ENCODE results near the gene MAPK10.

Gene MAPK10

DNA sequence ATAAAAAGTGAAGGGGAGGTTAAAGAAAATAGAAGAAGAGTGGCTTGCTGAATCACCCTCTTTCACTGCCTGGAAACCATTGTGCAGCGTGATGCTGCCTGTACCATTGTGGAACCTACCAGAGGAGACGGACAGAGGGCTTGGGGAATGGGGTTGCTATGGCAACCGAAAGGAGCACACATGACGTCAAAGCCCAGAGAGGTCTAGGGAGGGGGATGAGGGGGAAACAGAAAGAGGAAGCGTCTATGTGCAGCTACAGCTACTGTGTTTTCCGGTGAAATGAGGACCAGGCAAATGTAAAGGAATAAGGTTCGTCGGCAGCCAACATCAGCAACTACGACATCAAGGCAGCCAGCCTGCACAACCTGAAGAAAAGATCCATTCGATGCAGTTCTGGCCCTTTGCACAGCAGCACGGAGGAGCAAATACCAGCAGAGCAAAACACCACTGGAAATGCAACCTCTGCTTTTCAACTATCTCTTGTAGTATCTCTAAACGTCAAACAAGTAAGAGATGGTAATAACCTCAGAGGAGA, at the start of gene MAPK10:
MAPK10 (minus strand) TSS at position 110 of the 535 bp plus-strand sequence.
- DNase-seq (ENCODE audit: low read depth) = peak; percentile 88

DNA sequence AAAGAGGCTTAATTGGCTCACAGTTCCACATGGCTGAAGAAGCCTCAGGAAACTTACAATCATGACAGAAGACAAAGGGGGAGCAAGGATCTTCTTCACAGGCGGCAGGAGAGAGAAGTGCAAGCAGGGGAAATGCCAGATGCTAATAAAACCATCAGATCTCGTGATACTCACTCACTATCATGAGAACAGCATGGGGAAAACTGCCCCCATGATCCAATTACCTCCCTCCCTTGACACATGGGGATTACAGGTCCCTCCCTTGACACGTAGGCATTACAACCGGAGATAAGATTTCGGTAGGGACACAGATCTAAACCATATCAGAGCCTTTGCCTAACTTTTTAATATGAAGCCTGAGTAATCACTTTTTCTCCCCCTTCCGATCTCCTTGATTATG, 43.7 kb upstream of the MAPK10 start:
- no peak for DNase-seq (ENCODE audit: low read depth)

DNA sequence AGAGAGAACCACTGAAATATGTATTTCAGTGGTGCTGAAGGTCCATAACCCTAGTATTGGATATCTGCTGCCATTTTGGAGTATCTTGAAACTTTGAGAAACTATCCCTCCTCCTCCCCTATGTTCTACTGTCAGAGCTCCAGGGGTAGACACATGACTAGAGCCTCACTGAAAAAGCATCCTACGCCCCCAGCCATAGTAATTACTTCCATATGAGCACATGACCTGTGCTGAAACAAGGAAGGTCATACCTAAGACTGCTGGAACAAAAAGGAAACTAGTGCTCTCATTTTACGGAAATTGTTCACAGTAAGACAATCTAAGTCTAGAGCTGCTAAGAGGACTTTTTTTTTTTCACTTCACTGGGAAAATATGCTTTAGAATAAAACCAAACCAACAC, 42.0 kb upstream of the MAPK10 start:
- no peak for DNase-seq (ENCODE audit: low read depth)

DNA sequence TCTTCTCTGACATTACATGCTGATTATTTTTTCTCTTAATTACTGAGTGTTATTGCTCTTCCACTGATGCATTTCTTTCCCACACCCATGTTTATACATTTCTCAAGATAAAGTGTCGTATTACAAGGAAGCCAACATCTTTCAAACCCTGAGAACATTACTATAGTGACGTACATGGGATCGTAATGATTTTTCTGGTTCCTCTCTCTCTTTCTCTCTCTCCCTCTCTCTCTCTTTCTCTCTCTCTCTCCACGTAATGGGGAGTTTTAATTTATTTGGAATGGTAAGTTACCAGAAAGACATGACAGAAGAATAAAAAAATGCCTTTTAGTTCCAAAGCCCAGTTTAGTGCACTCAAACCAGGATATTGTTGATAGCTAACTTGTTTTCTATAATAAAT, 40.4 kb upstream of the MAPK10 start:
- DNase-seq (ENCODE audit: low read depth) = no peak

DNA sequence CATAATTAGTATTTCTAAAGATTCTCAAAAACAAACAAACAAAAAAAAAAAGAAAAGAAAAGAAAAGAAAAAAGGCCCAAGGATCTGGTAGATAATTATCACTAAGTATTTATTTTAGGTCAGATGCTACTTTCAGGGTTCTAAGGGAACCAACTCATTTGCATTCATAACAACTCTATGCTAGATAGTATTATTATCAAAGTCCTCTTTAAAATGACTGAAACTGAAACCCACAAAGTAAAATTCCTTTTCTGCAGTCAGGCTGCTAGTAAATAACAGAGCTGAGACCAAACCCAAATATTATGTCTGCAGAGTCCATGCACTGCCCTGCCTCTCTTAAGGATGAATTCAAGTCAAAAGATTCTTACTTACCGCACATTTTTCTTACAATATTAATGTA, 38.3 kb upstream of the MAPK10 start:
- DNase-seq (ENCODE audit: low read depth) = no peak

DNA sequence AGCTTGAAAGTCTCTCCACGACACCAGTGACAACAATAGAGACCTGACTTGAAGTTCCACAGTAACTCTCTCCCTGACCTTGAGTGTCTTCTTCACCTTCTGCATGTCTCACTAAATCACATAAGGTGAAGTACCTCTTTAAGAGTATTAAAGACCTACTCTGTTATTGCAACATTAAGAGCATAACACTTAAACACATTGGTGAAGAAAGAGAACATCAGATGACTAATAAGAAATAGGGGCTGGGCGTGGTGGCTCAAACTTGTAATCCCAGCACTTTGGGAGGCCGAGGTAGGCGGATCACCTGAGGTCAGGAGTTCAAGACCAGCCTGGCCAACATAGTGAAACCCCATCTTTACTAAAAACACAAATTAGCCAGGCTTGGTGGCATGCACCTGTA, 33.9 kb upstream of the MAPK10 start:
- no peak for DNase-seq (ENCODE audit: low read depth)

DNA sequence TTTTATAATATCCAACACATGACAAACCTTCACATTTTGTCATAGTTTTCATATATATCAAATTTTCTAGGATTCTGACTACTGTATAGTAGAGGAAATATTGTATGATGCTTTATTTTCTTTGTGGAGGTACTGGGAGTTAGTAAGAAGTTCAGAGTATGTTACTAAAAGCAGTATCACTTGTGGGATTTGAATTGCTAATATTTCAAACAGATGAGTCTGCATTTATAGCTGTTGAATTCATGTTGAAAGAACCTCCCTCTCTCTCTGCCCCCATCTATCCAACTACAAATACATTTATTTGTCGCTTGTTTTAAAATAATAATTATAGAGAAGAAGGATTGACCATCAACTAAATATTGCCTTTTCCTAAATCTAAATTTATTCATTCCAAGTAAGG, 29.8 kb upstream of the MAPK10 start:
- no peak for DNase-seq (ENCODE audit: low read depth)

DNA sequence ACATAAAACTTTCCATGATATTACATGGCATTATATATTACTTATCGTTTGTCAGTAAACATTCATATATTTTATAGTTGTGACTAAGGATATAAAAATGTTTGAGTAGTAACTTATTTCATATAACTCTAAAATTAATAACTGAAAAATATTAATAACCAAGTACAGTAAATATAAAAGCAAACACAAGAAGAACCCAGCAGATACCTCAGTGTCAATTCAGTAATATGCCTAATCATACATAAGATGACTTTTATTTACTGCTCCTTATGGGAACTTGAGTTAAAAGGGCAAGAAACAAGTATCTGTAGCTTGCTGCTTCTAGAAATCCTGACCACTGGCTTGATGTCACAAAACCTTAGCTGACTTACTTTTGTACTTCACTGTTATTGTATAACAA, 28.4 kb upstream of the MAPK10 start:
- no peak for DNase-seq (ENCODE audit: low read depth)

DNA sequence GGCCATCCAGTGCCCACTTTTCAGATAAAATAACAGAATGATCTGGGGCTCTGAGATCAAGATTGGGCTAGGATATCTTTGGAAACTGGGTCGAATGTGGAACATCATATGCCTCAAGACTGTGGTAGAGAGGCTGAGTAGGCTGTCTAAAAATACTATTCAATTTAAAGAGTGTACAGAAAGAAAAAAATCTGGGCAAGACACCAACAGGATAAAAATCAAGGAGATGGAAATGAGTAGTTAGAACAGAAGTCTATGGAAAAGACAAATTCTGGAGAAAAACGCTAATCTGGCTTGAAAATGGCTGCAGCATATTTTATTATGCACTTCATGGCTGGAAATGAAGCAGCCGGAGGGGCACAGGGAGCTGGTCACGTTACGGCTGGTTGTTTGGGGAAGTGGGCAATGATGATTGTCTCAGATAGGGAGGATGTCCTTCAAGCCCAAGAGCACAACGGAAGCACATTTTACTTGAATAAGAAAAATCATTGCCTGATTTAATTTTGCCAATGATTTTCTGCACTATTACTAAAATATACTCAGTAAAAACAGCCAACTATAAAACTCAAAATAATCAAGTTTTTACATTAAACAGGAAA, 27.1 kb upstream of the MAPK10 start:
- peak; percentile 43 for DNase-seq (ENCODE audit: low read depth)

DNA sequence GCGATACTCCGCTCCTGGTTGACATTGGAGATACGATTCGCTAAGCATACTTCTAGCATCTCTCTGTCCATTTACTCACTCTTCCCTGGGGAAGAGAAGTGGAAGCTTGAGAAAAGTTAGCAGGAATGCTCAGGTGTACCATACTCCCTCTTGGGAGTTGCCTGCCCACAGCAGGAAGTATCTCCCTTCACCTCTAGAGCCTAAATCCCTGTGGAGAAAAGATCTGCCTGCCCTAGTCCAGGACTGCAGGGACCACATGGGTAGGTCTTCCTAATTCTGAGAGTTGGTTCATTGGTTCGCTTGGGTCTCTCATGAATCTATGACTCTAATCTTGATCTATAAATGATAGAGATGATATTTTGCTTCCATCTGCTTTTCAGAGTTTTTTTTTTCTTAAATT, 26.3 kb upstream of the MAPK10 start:
- no peak for DNase-seq (ENCODE audit: low read depth)

DNA sequence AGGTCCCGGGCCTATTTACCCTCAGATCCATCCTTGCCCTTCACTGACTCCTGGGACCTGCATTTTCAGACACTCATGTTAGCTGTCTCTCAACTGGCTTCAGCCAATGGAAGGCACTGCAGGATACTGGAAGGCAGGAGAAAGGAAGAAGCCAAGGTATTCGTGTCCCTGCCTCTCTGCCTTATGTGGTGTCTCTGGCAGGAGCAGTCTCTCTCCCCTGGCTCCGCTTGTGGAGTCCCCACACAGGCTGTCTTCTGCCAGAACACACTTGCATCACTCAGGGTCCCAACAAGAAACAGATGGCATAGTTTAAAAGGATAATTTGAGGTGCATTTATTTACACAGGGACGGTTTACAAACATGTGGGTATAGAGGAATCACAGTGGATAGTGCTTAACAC, 21.6 kb upstream of the MAPK10 start:
- no peak for DNase-seq (ENCODE audit: low read depth)

DNA sequence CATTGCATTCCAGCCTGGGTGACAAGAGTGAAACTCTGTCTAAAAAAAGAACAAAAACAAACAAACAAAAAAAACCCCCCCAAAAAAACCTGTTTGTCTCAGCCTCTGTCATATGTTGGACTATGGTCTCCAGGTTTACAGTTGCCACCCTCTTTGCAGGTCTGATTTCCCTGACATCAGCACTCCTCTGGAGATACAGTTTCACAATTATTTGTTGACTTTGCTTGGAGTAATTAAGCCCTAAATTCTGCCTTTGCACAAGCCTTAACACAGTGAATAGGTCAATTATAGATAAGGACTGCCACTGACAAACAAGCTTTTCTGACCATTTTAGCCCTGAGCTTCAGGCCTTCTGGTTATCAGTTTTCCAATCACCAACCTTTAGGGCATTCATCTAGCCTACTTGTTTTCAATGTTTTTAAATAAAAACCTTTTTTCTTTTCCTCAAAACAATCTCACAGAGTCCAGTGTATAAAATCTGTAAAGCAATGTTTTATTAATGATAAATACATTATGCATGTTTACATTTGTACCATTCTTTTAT, 20.4 kb upstream of the MAPK10 start:
- DNase-seq (ENCODE audit: low read depth) = no peak

DNA sequence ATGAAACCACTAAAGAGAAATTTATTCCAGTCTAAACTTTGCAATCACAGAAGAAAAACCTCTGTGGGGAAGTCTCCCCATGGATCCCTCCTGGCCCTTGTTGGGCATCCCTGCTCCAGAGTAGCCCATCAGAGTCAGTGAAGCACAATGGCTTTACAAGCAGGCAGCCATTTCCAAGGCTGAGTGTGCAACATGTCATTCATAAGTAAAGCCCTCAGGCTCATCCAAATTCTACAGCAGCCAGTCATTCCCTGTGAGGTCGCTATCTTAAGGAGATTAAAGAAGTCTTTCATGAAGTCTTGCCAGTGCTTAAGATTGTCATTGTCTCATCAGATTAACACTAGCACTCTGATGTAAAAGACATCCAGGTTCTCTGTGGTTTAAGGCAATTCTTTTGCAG, 17.0 kb upstream of the MAPK10 start:
- DNase-seq (ENCODE audit: low read depth) = no peak

DNA sequence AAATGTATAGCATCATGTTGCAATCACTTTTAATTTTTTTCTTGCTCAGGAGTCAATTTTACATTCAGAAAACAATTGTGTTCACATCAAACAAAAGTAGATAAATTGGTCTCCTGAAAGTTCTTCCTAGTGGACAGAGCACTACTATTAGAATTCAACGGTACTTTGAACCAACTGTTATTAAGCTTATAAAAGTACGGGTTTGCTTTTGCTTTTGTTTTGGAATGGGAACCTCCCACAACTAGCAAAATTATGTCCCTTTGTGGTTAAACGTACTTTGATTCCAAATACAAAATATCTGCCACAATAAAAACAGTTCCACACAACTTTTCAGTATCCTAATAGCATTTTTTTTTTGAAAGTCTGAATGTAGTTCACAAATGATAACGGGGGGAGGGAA, 8.6 kb upstream of the MAPK10 start:
- no peak for DNase-seq (ENCODE audit: low read depth)

DNA sequence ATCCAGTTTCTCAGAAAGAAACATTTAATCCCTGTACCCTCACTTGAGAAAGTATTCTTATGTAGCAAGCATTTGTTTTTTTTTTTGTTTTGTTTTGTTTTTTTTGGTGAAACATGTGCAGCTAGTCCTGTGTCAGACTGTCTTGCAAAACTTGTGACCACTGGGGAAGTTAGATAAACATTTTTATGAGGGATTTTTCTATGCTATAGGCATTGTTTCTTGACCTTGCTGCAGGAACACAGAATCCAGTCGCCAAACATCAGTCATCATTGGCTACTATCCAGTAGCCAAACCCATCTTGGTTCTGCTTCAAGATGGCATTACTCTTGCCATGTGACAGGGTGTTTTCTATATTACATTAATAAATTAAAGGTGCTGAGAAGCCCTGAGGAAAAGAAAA, 7.7 kb upstream of the MAPK10 start:
- no peak for DNase-seq (ENCODE audit: low read depth)

DNA sequence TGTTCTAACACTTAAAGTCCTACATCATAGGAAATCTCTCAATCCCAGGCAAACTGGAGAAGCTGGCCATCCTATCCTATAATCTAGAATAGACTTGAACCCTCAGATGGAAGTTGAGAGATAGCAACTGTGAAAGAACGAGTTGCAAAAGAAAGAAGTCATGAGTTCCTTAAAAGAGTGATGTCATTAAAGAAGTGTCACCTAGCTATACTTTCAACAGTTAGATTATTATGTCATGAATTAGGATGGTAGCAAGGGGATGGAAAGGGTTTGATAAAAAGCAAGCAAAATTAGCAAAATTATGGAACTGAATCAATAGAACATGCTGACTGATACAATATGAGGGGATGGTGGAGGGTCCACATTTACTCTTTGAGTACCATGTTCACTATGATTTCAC, 7.1 kb upstream of the MAPK10 start:
- no peak for DNase-seq (ENCODE audit: low read depth)

DNA sequence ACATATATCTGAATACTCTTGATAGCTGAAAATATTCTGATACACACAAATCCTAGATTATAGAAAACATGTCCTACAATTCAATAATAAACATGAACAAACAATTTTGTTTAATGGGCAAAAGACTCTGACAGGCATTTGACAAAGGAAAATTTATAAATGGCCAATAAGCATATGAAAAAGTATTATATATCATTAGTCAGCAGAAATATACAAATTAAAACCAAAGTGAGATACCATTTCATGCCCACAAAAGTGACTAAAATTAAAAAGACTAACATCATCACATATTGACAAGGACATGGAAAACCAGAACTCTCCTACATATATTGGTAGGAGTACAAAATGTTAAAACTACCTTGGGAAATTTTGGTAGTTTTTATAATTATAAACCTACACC, 2.7 kb upstream of the MAPK10 start:
- DNase-seq (ENCODE audit: low read depth) = no peak

DNA sequence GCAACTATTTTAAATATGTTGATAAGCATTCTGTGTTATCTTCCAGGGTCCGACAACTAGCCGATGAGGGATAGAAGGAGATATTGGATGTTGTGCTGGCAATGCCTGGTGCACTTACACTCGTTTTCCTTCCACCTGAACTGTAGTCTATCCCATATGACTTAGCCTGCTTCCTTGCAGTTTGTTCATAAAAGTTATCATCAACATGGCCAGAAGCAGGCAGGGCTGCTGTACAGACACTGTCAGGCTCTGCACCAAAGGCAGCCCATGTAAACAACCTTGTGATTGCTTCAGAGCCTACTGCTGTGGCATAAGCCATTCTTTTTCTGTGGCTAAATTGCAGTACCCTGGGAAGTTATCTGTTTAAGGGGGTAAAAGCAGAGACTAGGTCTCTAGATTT, 1.6 kb downstream of the MAPK10 start:
- no peak for DNase-seq (ENCODE audit: low read depth)

DNA sequence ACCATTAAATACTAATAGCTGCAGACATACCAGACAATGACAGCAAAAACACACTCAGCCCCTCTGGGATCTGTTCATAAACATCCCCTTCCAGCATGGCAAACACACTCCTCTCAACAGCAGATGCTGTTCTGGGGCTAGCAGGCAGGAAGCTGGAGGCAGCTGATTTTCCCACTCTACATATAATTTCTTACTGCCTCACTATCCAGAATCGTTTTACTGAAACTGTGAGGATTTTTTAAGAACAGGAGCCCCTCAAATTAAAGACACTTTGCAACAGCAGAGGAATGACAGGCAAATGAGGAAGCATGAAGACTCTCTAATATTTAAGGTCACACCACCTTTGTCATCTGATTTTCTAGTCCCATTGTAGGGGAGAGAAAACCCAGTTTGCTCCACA, 2.2 kb downstream of the MAPK10 start:
- DNase-seq (ENCODE audit: low read depth) = no peak

DNA sequence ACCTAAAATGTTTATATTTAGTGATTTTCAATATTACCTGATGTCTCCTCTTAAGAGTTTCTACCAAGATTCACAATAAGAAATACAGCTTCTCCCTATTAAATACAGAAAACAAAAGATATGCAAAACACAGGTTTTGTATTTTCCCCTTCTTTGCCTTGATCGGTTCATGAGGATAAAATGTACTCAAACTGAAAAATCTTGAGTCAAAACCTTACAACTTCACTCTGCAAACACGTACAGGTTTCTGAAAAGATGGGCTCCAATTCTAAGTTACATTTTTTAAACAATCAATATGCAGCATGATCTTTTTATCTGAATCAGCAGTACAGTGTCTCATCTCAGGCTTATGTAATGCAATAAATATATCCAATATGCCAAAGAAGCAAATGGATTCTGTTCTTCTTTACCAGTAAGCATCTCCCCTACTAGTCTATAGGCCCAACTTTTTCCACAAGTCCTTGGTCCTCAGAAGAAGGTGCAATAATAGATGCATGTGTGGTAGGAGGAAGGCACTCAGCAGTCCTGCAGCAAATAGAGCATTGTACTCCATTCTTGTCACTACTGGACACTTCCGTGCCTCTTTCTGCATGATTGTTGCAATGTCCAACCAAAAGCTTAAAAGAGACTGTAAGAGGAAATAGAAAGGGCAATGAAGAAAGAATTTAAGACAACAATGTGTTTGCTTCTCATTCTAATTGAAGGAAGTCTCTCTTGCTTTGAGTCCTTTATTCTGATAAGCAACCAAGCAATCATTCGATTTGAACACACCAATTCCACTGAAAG, 3.2 kb downstream of the MAPK10 start:
- no peak for DNase-seq (ENCODE audit: low read depth)

DNA sequence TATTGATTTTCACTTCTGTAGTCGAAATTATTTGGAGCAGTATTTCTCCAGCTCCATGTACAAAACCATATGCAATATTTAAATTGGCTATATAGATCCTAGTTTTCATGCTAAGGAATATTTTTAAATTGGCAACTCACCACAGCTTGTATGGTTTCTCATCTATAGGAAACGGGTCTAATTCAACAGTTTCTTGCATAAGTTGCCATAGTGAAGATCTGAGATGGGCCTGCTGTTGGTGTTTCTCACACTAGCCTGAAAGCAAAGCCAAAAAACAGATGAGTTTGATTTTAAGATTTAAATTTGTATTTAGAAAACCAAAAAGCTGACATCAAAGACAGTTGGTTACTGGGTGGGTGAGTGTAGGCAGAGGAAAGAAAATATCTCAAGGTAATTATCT, 5.5 kb downstream of the MAPK10 start:
- DNase-seq (ENCODE audit: low read depth) = no peak

DNA sequence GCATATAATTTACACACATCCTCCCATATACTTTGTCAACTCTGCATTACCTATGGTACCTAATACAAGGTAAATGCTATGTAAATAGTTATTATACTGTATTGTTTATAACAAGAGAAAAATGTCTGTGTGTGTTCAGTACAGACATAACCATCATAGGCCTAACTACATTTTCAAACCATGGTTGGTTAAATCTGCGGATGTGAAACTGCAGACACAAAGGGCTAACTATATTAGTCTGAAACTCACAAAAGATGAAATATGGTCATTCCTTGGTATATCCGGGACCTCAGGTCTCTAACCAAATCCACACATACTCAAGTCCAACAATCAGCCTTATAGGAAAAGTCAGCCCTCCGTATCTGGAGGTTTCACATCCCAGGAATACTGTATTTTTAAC, 13.5 kb downstream of the MAPK10 start:
- no peak for DNase-seq (ENCODE audit: low read depth)

DNA sequence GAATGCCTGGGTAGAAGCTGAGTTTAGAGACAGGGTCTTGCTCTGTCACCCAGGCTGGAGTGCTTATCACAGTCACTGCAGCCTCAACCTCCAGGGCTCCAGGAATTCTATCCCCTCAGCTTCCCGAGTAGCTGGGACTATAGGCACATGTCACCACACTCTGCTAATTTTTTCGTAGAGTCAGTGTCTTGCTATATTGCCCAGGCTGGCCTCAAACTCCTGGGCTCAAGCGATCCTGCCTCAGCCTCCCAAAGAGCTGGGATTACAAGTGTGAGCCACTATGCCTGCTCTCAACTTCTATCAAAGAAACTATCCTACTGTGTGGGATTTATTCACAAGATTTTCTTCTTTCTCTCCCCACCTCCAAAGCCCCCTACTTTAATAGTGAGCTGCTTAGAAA, 15.7 kb downstream of the MAPK10 start:
- no peak for DNase-seq (ENCODE audit: low read depth)

DNA sequence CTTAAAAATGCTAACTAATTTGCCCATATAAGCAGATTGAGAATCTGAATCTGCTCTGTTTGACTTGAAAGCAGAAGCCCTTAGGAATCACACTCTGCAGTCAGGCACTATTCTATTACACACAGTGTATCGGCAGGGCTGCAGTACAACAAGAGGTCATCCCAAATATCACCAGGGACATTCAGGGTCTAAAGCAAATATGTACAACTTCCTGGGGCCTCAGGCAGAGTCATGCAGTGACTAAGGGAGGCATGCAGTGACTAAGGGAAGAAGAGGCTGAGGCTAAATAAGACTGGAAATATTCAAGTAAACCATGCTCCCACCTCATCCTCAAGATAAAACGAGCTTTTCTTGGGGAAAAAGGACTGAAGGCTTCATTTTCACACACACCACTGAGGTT, 20.9 kb downstream of the MAPK10 start:
- no peak for DNase-seq (ENCODE audit: low read depth)
